Nephron progenitor cell (in vitro differentiated cells): Measurements from ENCODE around the gene TIAM2.

ENCODE experiments used
- DNase-seq: peaks from one replicate; pipeline ENCODE4 v3.0.0; 2021
- H3K27ac Mint-ChIP-seq: 2 replicates; pipeline ENCODE4 v1.8.0; 2021; ENCODE audit warnings: mild to moderate bottlenecking, moderate library complexity, mixed read lengths
- H3K27me3 Mint-ChIP-seq: 2 replicates; pipeline ENCODE4 v1.8.0; 2021; ENCODE audit warnings: mild to moderate bottlenecking, low read depth, mixed read lengths; ENCODE audit not compliant: poor library complexity
- H3K36me3 Mint-ChIP-seq: 2 replicates; pipeline ENCODE4 v1.8.0; 2021; ENCODE audit warnings: low read depth, mixed read lengths
- H3K4me1 Mint-ChIP-seq: 2 replicates; pipeline ENCODE4 v1.8.0; 2021; ENCODE audit warnings: mixed read lengths
- H3K4me3 Mint-ChIP-seq: 2 replicates; pipeline ENCODE4 v1.8.0; 2021; ENCODE audit warnings: mild to moderate bottlenecking, moderate library complexity, mixed read lengths
- H3K9me3 Mint-ChIP-seq: 2 replicates; pipeline ENCODE4 v1.8.0; 2021; ENCODE audit warnings: mild to moderate bottlenecking, moderate library complexity, mixed read lengths
- CTCF ChIP-seq: fragments of 200-600 bp; sonication (generic); IDR thresholded peaks from 2 replicates; pipeline ENCODE4 v1.5.0; 2021; ENCODE audit warnings: antibody characterized with exemption

TIAM2 gene

GRCh38 chr6:155120034-155120433 is 124.9 kb downstream of the TIAM2 start:
- H3K4me3 Mint-ChIP-seq = no peak overlapping the region

GRCh38 chr6:155121294-155121693 is 126.2 kb downstream of the TIAM2 start:
- H3K4me1 Mint-ChIP-seq = peaks cover 52% of the 10 kb centered on the region
- peaks cover 8% of the 10 kb centered on the region for H3K36me3 Mint-ChIP-seq
- TF ChIP-seq CTCF = no peak
- DNase-seq = no peak
- peak overlapping the region; percentile 59 for H3K4me3 Mint-ChIP-seq
- H3K27me3 Mint-ChIP-seq = peaks cover 3% of the 10 kb centered on the region
- H3K27ac Mint-ChIP-seq = no peak overlapping the region
- H3K9me3 Mint-ChIP-seq = no peaks in the 10 kb centered on the region

More at GRCh38 chr6:155120034-155120433, 124.9 kb downstream of the TIAM2 start:
- TF ChIP-seq CTCF = no peak
- Mint-ChIP-seq H3K9me3 (no peaks in the 10 kb centered on the region), H3K36me3 (peaks cover 8% of the 10 kb centered on the region), H3K27ac (no peak overlapping the region), H3K27me3 (peaks cover 3% of the 10 kb centered on the region), H3K4me1 (peaks cover 50% of the 10 kb centered on the region)
- no peak for DNase-seq

- peak; percentile 31 for DNase-seq
- H3K27ac Mint-ChIP-seq = no peak overlapping the region
- peaks cover 3% of the 10 kb centered on the region for H3K27me3 Mint-ChIP-seq
- H3K4me3 Mint-ChIP-seq = peak overlapping the region; percentile 59
- peaks cover 50% of the 10 kb centered on the region for H3K4me1 Mint-ChIP-seq
- H3K9me3 Mint-ChIP-seq = no peaks in the 10 kb centered on the region
- TF ChIP-seq CTCF = no peak
- H3K36me3 Mint-ChIP-seq = peaks cover 8% of the 10 kb centered on the region
Observed at GRCh38 chr6:155121699-155122098, 126.6 kb downstream of the TIAM2 start.

- H3K4me3 Mint-ChIP-seq = no peak overlapping the region
- no peak overlapping the region for H3K27ac Mint-ChIP-seq
- H3K9me3 Mint-ChIP-seq = no peaks in the 10 kb centered on the region
- peaks cover 3% of the 10 kb centered on the region for H3K27me3 Mint-ChIP-seq
- TF ChIP-seq CTCF = no peak
- no peak for DNase-seq
- peaks cover 52% of the 10 kb centered on the region for H3K4me1 Mint-ChIP-seq
- peaks cover 8% of the 10 kb centered on the region for H3K36me3 Mint-ChIP-seq
Observed at GRCh38 chr6:155122199-155122950, 127.3 kb downstream of the TIAM2 start.

GRCh38 chr6:155123520-155123919 is 128.4 kb downstream of the TIAM2 start:
- peaks cover 3% of the 10 kb centered on the region for H3K27me3 Mint-ChIP-seq
- no peaks in the 10 kb centered on the region for H3K9me3 Mint-ChIP-seq
- H3K4me3 Mint-ChIP-seq = no peak overlapping the region
- no peak overlapping the region for H3K27ac Mint-ChIP-seq
- TF ChIP-seq CTCF = no peak
- peaks cover 8% of the 10 kb centered on the region for H3K36me3 Mint-ChIP-seq
- DNase-seq = no peak
- peaks cover 48% of the 10 kb centered on the region for H3K4me1 Mint-ChIP-seq

- H3K27me3 Mint-ChIP-seq = peaks cover 8% of the 10 kb centered on the region
- no peaks in the 10 kb centered on the region for H3K9me3 Mint-ChIP-seq
- H3K36me3 Mint-ChIP-seq = no peaks in the 10 kb centered on the region
- H3K27ac Mint-ChIP-seq = no peak overlapping the region
- no peak overlapping the region for H3K4me3 Mint-ChIP-seq
- no peak for DNase-seq
- peaks cover 36% of the 10 kb centered on the region for H3K4me1 Mint-ChIP-seq
- TF ChIP-seq CTCF = no peak
Observed at GRCh38 chr6:155125906-155126305, 130.8 kb downstream of the TIAM2 start.
